Stimulated activated CD4-positive, alpha-beta T cell treated with anti-CD3 and anti-CD28 coated beads, Interleukin-1b, Interleukin-23, amount 100 ng/mL, for 48 hours (primary cell): ENCODE data around the gene SNRPD3.
"Not testable (repeated sequence)": the region's sequence is repeated elsewhere in the genome, so short reads cannot be mapped to it uniquely, and the experiment has no call there.

Experiments used
- DNase-seq: peaks from one replicate; pipeline ENCODE4 v3.0.0-alpha.2; 2020

SNRPD3 gene

GRCh38 chr22:24593559-24593835 lies 37.7 kb downstream of the SNRPD3 start:
- not testable (repeated sequence) for DNase-seq

GRCh38 chr22:24593836-24594568 lies 38.2 kb downstream of the SNRPD3 start:
- DNase-seq = no peak

GRCh38 chr22:24594569-24595120 lies 38.8 kb downstream of the SNRPD3 start:
- no peak for DNase-seq

- no peak for DNase-seq
Measured at GRCh38 chr22:24595228-24595627, 39.4 kb downstream of the SNRPD3 start.

GRCh38 chr22:24595863-24596262 lies 40.1 kb downstream of the SNRPD3 start:
- no peak for DNase-seq

- DNase-seq = not testable (repeated sequence)
Measured at GRCh38 chr22:24597076-24597475, 41.3 kb downstream of the SNRPD3 start.

- no peak for DNase-seq
Measured at GRCh38 chr22:24599514-24599913, 43.7 kb downstream of the SNRPD3 start.

GRCh38 chr22:24599958-24600715 lies 44.3 kb downstream of the SNRPD3 start:
- not testable (repeated sequence) for DNase-seq

- no peak for DNase-seq
Measured at GRCh38 chr22:24601217-24602104, 45.7 kb downstream of the SNRPD3 start.

GRCh38 chr22:24602105-24602749 lies 46.4 kb downstream of the SNRPD3 start:
- DNase-seq = not testable (repeated sequence)

- not testable (repeated sequence) for DNase-seq
Measured at GRCh38 chr22:24602847-24603769, 47.3 kb downstream of the SNRPD3 start, which contains the start of gene GGT1. TSS of gene GGT1 (plus strand) at chr22:24603193. CDS start at chr22:24611082, 7,889 bp downstream.

GRCh38 chr22:24603770-24604629 lies 48.2 kb downstream of the SNRPD3 start:
- DNase-seq = not testable (repeated sequence)

- not testable (repeated sequence) for DNase-seq
Measured at GRCh38 chr22:24606340-24606739, 50.5 kb downstream of the SNRPD3 start.

- DNase-seq = peak; percentile 77
Measured at GRCh38 chr22:24607429-24607983, 51.7 kb downstream of the SNRPD3 start.

- not testable (repeated sequence) for DNase-seq
Measured at GRCh38 chr22:24608327-24608726, 52.5 kb downstream of the SNRPD3 start.

GRCh38 chr22:24609888-24610287 lies 54.1 kb downstream of the SNRPD3 start:
- not testable (repeated sequence) for DNase-seq

GRCh38 chr22:24614794-24615193 lies 59.0 kb downstream of the SNRPD3 start:
- DNase-seq = not testable (repeated sequence)

- not testable (repeated sequence) for DNase-seq
Measured at GRCh38 chr22:24621244-24621643, 65.4 kb downstream of the SNRPD3 start.

- DNase-seq = not testable (repeated sequence)
Measured at GRCh38 chr22:24622596-24622995, 66.8 kb downstream of the SNRPD3 start.
